HL-60/S4 (cell line): ENCODE data around the gene TP53RK.

Source experiments
- in situ Hi-C: fragments of 300-500 bp; cut with MboI; formaldehyde crosslinking; loops from 2 replicates; pipeline ENCODE4 v1.14.3; 2022; ENCODE audit warnings: low sequenced_read_pairs

Gene TP53RK

DNA sequence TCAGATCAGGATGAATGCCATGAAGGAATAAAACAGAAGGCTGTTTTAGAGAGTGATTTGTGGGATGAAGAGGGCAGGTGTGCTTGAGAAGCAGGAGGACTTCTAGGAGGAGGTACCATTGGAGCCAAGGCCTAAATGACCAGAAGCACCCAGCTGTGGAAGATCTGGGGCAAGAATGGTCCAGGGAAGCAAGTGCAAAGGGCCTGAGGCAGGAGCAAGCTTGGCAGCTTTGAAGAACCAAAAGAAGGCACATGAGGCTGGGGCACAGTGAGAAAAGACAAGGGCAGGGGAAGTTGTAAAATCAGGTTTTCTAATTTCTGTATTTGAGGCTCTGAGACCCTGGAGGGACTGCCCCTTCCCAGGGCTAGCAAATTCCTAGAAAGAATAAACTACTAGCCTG, 47.8 kb downstream of the TP53RK start:
- in situ Hi-C loops, result no loop called here

- in situ Hi-C loops, result no loop called here
Observed at GRCh38 chr20:46640536-46641311, 48.5 kb downstream of the TP53RK start.

GRCh38 chr20:46640044-46640443, 49.2 kb downstream of the TP53RK start:
- in situ Hi-C loops, result no loop called here

DNA sequence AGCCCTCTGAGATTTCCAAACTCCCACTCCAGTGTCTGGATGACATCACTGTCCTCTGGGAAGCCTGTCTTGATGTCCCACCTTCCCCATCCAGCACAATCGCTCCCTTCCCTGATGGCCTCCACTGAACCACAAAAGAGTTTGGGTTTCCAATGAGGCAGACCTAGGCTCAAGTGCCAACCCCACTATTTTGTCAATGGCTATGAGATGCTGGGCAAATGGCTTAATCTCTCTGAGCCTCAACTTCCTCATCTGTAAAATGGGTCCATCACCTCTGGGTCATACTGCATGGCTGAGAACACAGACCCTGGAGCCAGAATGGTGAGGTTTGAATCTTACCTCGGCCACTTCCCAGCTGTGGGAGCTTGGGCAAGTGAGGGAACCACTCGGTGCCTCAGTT, 49.7 kb downstream of the TP53RK start:
- in situ Hi-C loops, result no loop called here

GRCh38 chr20:46638898-46639274, 50.4 kb downstream of the TP53RK start:
- in situ Hi-C loops, result no loop called here

GRCh38 chr20:46638134-46638897, 50.9 kb downstream of the TP53RK start:
- in situ Hi-C loops, result no loop called here

GRCh38 chr20:46637427-46638133, 51.7 kb downstream of the TP53RK start:
- in situ Hi-C loops, result no loop called here

DNA sequence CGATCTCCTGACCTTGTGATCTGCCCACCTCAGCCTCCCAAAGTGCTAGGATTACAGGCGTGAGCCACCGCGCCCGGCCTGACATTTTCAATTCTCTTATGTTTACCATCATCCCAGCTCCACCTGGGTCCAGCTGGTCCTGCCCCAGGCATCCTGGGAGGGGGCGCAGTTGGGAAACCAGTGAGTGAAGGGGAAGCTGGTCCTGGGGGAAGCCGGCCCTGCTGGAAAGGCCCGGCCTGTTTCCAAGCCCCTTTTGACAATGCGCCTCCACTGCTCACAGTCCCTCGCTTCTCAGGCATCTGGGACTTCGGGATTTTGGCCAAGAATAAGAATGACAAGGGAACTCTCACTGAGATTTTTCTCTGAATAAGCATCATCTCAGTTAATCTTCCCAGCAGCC, 52.2 kb downstream of the TP53RK start:
- in situ Hi-C loops, result no loop called here

- in situ Hi-C loops, result no loop called here
Observed at GRCh38 chr20:46636514-46636913, 52.7 kb downstream of the TP53RK start.

- in situ Hi-C loops, result no loop called here
Observed at GRCh38 chr20:46635514-46636136, 53.6 kb downstream of the TP53RK start.

DNA sequence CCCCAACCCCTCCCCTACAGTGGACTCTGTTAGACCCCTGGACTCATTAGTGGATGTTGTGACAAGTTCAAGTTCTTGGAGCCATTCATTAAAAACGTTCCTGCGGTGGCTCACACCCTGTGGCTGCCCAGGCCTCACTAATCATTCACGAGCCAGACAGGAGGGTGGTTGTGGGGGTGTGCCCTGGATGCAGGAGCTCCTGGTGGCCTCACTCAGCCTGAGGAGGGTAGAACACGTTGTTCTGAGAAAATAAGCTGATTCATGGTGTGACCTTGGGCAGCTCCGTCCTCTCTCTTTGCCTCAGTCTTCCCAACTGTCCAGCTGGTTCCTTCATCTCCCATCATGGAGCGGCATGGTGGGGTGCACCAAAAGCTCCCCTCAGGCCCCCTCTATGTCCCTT, 54.7 kb downstream of the TP53RK start:
- in situ Hi-C loops, result no loop called here
